ENCODE results near the gene GRM4. TPM values are rescaled to one million over a fixed set of nuclear protein-coding genes. Genes with fewer than 3 reads are reported as not detected.

Gene GRM4
- total RNA-seq, 2 donors from 2014 or later, result not detected

DNA sequence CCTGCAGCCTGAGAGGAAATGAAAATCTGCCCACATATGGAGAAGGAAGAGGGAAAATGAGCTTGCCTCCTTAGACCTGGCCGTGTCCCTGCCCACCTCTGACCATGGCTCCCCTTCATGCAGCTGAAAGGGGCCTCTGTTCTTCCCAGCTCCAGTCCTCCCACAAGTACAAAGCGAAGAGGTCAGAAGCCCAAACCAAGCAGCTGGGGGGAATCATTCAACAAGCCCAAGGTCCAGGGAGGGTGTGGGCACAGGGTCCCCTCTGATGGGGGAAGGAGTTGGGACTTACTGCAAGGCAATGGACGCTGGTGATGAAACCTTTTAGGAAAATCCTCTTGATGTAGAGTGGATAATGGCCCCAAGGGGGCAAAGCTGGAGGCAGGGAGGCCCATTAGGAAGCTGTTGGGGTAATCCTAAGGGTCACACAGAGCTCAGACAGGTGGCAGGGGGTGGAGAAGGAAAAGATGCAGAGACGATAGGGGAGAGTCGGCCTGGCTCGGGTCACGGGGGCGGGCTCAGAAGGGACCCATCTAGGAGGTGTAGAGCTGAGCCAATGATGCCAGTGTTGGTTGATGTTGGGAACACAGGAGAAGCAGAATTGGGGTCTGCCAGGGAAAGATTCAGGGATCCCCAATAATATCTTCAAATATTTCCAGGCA lies 16.1 kb upstream of the GRM4 start:
- ATAC-seq (ENCODE audit: insufficient number of reproducible peaks, low FRiP score, low read depth) (no peak), DNase-seq (ENCODE audit: low spot score) (no peak)
- no peaks in the 10 kb centered on the region for H3K36me3 ChIP-seq
- no peak overlapping the region for H3K4me3 ChIP-seq
- H3K27ac ChIP-seq, result no peak overlapping the region
- H3K9me3 ChIP-seq, result peaks cover 7% of the 10 kb centered on the region
- H3K27me3 ChIP-seq (replicated peaks; ENCODE audit: insufficient read depth), result no peaks in the 10 kb centered on the region
- TF ChIP-seq, protein P1, sequence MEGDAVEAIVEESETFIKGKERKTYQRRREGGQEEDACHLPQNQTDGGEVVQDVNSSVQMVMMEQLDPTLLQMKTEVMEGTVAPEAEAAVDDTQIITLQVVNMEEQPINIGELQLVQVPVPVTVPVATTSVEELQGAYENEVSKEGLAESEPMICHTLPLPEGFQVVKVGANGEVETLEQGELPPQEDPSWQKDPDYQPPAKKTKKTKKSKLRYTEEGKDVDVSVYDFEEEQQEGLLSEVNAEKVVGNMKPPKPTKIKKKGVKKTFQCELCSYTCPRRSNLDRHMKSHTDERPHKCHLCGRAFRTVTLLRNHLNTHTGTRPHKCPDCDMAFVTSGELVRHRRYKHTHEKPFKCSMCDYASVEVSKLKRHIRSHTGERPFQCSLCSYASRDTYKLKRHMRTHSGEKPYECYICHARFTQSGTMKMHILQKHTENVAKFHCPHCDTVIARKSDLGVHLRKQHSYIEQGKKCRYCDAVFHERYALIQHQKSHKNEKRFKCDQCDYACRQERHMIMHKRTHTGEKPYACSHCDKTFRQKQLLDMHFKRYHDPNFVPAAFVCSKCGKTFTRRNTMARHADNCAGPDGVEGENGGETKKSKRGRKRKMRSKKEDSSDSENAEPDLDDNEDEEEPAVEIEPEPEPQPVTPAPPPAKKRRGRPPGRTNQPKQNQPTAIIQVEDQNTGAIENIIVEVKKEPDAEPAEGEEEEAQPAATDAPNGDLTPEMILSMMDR (IDR thresholded peaks at IDR 0.05), result no peak
- no peaks in the 10 kb centered on the region for H3K4me1 ChIP-seq (ENCODE audit: control insufficient read depth in 1 of 2, low read depth in 2 of 2)

DNA sequence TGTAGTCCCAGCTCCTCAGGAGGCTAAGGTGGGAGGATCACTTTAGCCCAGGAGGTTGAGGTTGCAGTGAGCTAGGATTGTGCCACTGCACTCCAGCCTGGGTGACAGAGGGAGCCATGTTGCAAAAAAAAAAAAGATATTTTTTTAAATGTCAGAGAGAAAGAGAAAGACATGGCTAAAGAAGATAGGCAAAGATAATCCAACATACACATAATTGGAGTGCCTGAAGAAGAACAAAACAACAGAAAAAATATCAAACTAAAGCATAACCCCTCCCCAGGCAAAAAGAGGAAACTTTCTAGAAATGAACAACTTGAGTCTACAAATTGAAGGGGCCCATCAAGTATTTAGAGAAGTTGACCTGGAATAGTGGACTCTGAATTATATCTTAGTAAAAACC lies 14.0 kb upstream of the GRM4 start:
- no peak for ATAC-seq (ENCODE audit: insufficient number of reproducible peaks, low FRiP score, low read depth)
- peaks cover 7% of the 10 kb centered on the region for H3K9me3 ChIP-seq
- TF ChIP-seq, protein P1 (IDR thresholded peaks at IDR 0.05), result no peak
- no peak for DNase-seq (ENCODE audit: low spot score)
- peaks cover 8% of the 10 kb centered on the region for H3K27me3 ChIP-seq (replicated peaks; ENCODE audit: insufficient read depth)
- peaks cover under 1% of the 10 kb centered on the region in 2 donors for H3K4me1 ChIP-seq (ENCODE audit: control insufficient read depth in 1 of 2, low read depth in 2 of 2)
- H3K4me3 ChIP-seq, result no peak overlapping the region
- no peak overlapping the region for H3K27ac ChIP-seq
- H3K36me3 ChIP-seq, result no peaks in the 10 kb centered on the region

DNA sequence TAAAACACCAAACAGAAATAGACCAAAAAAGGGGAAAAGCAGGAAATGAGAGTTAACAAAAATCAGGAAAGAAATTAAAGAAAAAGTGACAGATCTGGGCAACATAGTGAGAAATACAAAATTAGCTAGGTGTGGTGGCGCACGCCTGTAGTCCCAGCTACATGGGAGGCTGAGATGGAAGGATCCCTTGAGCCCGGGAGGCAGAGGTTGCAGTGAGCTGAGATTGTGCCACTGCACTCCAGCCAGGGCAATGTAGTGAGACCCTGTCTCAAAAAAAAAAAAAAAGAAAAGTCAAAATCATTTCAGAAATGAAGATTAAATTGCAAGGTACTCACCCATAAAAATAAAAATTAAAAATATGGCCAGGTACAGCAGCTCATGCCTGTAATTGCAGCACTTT lies 13.0 kb upstream of the GRM4 start:
- DNase-seq (ENCODE audit: low spot score), result no peak

DNA sequence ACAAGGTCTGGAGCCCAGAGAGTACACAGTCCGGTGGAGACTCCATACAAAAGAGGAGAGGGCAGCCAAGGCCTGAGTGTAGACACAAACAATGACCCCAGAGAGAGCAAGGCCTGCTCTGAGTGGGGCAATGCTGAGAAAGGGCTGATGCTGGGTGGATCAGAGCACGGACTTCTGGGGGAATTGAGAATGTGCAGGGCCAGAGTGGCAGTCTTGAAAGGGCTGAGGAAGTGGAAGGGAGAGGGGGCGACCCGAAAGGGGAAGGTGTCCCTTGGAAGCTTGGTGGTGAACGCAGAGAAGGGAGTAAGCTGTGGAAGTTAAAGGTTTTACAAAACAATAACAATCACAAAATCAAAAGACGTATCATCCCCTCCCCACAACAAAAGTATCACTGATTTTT lies 12.0 kb upstream of the GRM4 start:
- TF ChIP-seq, protein P1 (IDR thresholded peaks at IDR 0.05), result no peak
- Histone ChIP-seq H3K27ac (no peak overlapping the region), H3K9me3 (peaks cover 7% of the 10 kb centered on the region), H3K4me1 (ENCODE audit: control insufficient read depth in 1 of 2, low read depth in 2 of 2) (peaks cover 4 to 8% of the 10 kb centered on the region in 2 donors), H3K27me3 (replicated peaks; ENCODE audit: insufficient read depth) (peaks cover 8% of the 10 kb centered on the region), H3K4me3 (no peak overlapping the region), H3K36me3 (no peaks in the 10 kb centered on the region)
- DNase-seq (ENCODE audit: low spot score), result no peak
- no peak for ATAC-seq (ENCODE audit: insufficient number of reproducible peaks, low FRiP score, low read depth)

More for the DNA sequence above, 13.0 kb upstream of the GRM4 start:
- Histone ChIP-seq H3K36me3 (no peaks in the 10 kb centered on the region), H3K9me3 (peaks cover 7% of the 10 kb centered on the region), H3K27me3 (replicated peaks; ENCODE audit: insufficient read depth) (peaks cover 8% of the 10 kb centered on the region), H3K4me1 (ENCODE audit: control insufficient read depth in 1 of 2, low read depth in 2 of 2) (peaks cover 4 to 8% of the 10 kb centered on the region in 2 donors), H3K27ac (no peak overlapping the region), H3K4me3 (no peak overlapping the region)
- TF ChIP-seq, protein P1 (IDR thresholded peaks at IDR 0.05), result no peak
- no peak for ATAC-seq (ENCODE audit: insufficient number of reproducible peaks, low FRiP score, low read depth)

DNA sequence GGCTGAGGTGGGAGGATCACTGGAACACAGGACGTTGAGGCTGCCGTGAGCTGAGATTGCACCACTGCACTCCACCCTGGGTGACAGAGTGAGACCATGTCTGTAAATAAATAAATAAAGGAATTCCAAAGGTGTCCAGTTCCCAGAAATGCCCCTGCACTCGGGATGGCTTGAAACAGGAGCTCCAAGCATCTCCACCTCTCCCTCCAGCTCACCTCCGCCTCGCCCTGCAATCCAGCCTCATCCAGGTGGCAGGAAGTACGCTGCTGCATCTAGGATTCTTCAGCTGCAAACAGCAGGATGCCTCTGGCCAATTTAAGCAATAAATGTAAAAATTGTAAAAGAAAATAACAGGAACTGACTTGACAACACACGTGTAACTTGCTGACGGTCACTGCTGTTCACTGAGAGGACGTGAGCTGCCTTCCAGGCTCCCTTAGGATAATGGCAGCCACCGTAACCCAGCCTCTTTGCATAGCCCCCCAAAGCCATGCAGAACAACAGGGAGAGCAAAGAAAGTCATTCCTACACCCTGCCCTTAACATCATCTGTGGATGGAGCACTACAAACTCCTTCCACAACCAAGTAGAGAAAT lies 11.4 kb upstream of the GRM4 start:
- Histone ChIP-seq H3K4me3 (no peak overlapping the region), H3K27me3 (replicated peaks; ENCODE audit: insufficient read depth) (peaks cover 8% of the 10 kb centered on the region), H3K9me3 (peaks cover 7% of the 10 kb centered on the region), H3K4me1 (ENCODE audit: control insufficient read depth in 1 of 2, low read depth in 2 of 2) (peaks cover 4 to 8% of the 10 kb centered on the region in 2 donors), H3K27ac (no peak overlapping the region), H3K36me3 (no peaks in the 10 kb centered on the region)
- TF ChIP-seq, protein P1 (IDR thresholded peaks at IDR 0.05), result no peak
- DNase-seq (ENCODE audit: low spot score), result no peak
- no peak for ATAC-seq (ENCODE audit: insufficient number of reproducible peaks, low FRiP score, low read depth)

Data from thoracic aorta (tissue), 2 donors.